Iris pigment epithelial cell (primary cell): Measurements from ENCODE around the gene PROP1.
"Not testable (repeated sequence)": the region's sequence is repeated elsewhere in the genome, so short reads cannot be mapped to it uniquely, and the experiment has no call there.

ENCODE experiments used
- DNase-seq: peaks from one replicate; pipeline ENCODE4 v3.0.0-alpha.2; 2011; ENCODE audit warnings: low read depth

PROP1 gene

GRCh38 chr5:177982072-177982727 is 13.8 kb downstream of the PROP1 start:
- no peak for DNase-seq

GRCh38 chr5:177981296-177982071 is 14.6 kb downstream of the PROP1 start:
- no peak for DNase-seq

- DNase-seq, result no peak
Measured at GRCh38 chr5:177980743-177981151, 15.3 kb downstream of the PROP1 start.

GRCh38 chr5:177977600-177977999 is 18.4 kb downstream of the PROP1 start:
- not testable (repeated sequence) for DNase-seq

- no peak for DNase-seq
Measured at GRCh38 chr5:177973066-177973635, 22.9 kb downstream of the PROP1 start.

- no peak for DNase-seq
Measured at GRCh38 chr5:177972613-177973012, 23.4 kb downstream of the PROP1 start.

GRCh38 chr5:177972014-177972413 is 24.0 kb downstream of the PROP1 start:
- not testable (repeated sequence) for DNase-seq

GRCh38 chr5:177968661-177969211 is 27.3 kb downstream of the PROP1 start:
- no peak for DNase-seq

GRCh38 chr5:177967221-177967887 is 28.7 kb downstream of the PROP1 start:
- DNase-seq, result no peak

GRCh38 chr5:177966839-177967166 is 29.2 kb downstream of the PROP1 start:
- no peak for DNase-seq

- DNase-seq, result no peak
Measured at GRCh38 chr5:177966009-177966838, 29.8 kb downstream of the PROP1 start.

- DNase-seq, result no peak
Measured at GRCh38 chr5:177964471-177964870, 31.6 kb downstream of the PROP1 start.

- DNase-seq, result no peak
Measured at GRCh38 chr5:177963966-177964365, 32.1 kb downstream of the PROP1 start.

GRCh38 chr5:177959315-177959714 is 36.7 kb downstream of the PROP1 start:
- no peak for DNase-seq

- no peak for DNase-seq
Measured at GRCh38 chr5:177958696-177959095, 37.3 kb downstream of the PROP1 start.

GRCh38 chr5:177957241-177957640 is 38.8 kb downstream of the PROP1 start:
- DNase-seq, result no peak

- not testable (repeated sequence) for DNase-seq
Measured at GRCh38 chr5:177953101-177953500, 42.9 kb downstream of the PROP1 start.

GRCh38 chr5:177949656-177950055 is 46.4 kb downstream of the PROP1 start:
- not testable (repeated sequence) for DNase-seq

- not testable (repeated sequence) for DNase-seq
Measured at GRCh38 chr5:177949065-177949464, 47.0 kb downstream of the PROP1 start.

- not testable (repeated sequence) for DNase-seq
Measured at GRCh38 chr5:177947912-177948311, 48.1 kb downstream of the PROP1 start.

GRCh38 chr5:177945601-177946283 is 50.3 kb downstream of the PROP1 start:
- not testable (repeated sequence) for DNase-seq
